Sciatic nerve (tissue), 2 donors: ENCODE data around the gene GRID2. TPM values are rescaled to one million over a fixed set of nuclear protein-coding genes. Genes with fewer than 3 reads are reported as not detected.
"Not testable (repeated sequence)": the region's sequence is repeated elsewhere in the genome, so short reads cannot be mapped to it uniquely, and the experiment has no call there.

Experiments used
- ATAC-seq: fragments of 200-7000 bp; cut with Tn5 transposase; one replicate; pipeline ENCODE4 v1.9.1; 2020; ENCODE audit warnings: mild to moderate bottlenecking, moderate library complexity
- DNase-seq: peaks from one replicate; pipeline ENCODE4 v3.0.0-alpha.2; 2020; ENCODE audit warnings: low spot score
- intact Hi-C: fragments of 100-400 bp; cut with DNase I; formaldehyde crosslinking; loops from one replicate; pipeline ENCODE4 v1.14.2; 2022
- total RNA-seq: library from RNA; stranded (reverse); fragmentation: NEBNext Ultra II Directional; extraction: Animal tissue kit (Norgen Biotek cat#: 25700); gene quantifications from one replicate; pipeline ENCODE4 v1.2.1, GENCODE V29; 2021
- donor health status: DM: no; HTN: no; CAD: no.
- donor health status: DM: no; HTN: no; CAD: no.

The GRID2 gene
- total RNA-seq, 1 donor from 2014 or later, result 1.4 TPM

DNA sequence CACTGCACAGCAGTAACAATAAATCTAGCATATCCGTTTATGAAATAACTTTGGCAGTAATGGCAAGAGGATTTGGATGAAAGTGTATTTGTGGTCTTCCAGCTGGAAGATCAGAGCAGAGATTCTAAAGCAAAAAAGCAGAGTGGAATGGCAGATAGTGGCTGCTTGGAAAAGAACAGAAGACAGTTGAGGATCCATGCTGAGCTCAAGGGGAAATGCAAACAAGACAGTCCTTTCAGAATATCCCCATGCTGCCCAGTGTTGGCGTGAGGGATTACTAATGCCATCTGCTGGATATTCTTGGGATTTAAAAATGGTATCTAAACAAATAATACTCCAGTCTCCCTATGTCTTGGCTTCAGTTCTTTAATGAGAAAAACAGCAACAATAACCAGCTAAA, 895.7 kb downstream of the GRID2 start:
- DNase-seq (no peak), ATAC-seq (peak; percentile 50)
- intact Hi-C loops, result no loop called here

DNA sequence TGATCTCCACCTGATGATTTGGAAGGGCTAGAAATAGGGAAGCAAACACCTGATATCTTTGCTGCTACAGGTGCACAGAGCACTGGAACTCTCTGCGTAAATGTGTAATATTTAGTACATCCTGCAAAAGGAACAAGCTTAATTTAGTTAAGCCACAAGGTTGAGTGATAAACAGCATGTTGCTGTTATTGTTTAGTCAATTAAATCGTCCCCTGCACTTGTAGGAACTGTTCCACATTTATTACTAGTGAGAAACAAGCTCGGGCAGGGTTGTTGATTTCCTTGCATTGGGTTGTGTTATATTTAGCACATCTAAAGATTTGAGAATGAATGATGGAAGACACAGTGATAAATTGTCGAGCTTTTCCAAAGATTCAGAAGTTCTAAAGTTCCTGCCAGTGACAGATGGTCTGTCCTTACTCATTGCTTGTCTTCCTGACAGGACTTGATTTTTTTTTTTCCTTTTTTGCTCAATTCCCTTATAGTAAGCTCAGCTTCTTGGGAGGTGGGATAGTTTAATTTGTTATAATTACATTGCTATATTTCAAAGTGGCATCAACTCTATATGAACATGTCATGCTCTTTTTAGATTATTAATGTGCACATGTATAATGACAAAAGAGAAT, 897.8 kb downstream of the GRID2 start:
- ATAC-seq (no peak), DNase-seq (no peak)
- intact Hi-C loops, result no loop called here

GRCh38 chr4:93203708-93204107, 899.9 kb downstream of the GRID2 start:
- DNase-seq (no peak), ATAC-seq (peak; percentile 50)
- intact Hi-C loops, result no loop called here

DNA sequence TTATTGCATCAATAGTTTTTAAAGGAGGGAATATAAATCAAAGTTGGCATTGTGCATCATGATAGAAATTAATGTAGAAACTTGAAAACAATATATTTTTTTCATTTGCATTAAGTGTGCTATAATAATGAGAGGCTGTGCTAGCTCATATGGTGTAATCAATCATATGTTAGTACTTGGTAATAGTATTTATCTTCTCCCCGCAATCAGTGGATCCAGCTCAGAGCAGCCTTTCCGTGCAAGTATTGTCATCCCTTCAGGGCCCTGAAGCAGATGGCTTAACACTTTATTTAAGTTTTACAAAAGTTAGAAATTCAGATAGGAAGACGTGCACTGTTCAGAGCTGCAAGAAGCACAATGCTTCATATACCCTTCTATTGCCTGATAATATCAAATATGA, 908.5 kb downstream of the GRID2 start:
- intact Hi-C loops, result no loop called here
- no peak for ATAC-seq
- DNase-seq, result no peak

DNA sequence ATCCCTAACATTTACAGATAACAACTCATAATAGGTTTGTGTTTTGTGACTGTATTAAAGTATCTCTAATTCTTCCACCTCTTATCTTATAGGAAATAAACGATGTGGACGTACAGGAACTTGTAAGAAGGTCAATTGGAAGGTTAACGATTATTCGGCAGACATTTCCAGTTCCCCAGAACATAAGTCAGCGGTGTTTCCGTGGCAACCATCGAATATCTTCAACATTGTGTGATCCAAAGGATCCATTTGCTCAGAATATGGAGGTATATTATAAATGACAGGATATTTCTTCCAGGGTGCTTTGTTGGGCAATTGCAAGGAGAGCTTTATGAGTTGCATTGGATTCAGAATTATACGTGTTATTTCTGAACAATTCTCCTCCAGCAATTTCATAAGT, 912.9 kb downstream of the GRID2 start:
- intact Hi-C loops, result no loop called here
- DNase-seq (no peak), ATAC-seq (no peak)

GRCh38 chr4:93217431-93217830, 913.7 kb downstream of the GRID2 start:
- ATAC-seq (no peak), DNase-seq (no peak)
- intact Hi-C loops, result no loop called here

GRCh38 chr4:93221771-93222170, 918.0 kb downstream of the GRID2 start:
- ATAC-seq, result no peak
- intact Hi-C loops, result no loop called here
- no peak for DNase-seq

DNA sequence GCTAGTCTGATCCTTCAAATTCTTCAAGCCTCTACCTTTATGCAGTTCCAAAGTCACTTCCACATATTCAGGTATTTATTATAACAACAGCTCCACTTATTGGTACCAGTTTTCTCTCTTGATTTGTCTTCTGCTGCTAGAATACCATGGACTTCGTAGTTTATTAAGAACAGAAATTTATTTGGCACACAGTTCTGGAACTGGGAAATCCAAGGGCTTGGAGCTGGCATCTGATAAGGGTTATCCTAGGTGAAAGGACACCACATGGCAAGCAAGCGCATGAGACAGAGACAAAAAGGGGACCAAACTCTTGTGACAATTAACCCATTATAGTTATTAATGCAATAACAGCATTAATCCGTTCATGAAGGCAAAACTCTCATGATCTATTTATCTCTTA, 924.3 kb downstream of the GRID2 start:
- no peak for DNase-seq
- ATAC-seq, result no peak
- intact Hi-C loops, result no loop called here

DNA sequence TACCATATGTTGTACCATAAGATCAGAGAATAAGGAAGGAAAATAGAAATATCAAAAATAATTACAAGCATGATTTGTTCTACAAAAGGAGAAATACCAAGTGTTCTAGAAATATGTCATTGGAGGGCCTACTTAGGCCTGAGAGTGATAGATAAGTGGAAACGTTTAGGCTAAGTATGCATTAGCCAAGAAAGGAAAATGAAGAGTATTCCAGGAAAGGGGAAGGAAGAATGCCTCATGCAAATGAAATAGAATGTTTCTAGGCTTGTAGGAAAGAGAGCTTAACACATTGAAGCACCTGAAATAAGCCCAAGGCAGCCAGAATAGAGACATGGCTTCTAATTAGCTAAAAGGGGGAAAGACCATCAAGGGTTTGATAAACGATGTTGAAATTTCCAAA, 929.1 kb downstream of the GRID2 start:
- ATAC-seq, result no peak
- DNase-seq, result no peak
- intact Hi-C loops, result no loop called here

DNA sequence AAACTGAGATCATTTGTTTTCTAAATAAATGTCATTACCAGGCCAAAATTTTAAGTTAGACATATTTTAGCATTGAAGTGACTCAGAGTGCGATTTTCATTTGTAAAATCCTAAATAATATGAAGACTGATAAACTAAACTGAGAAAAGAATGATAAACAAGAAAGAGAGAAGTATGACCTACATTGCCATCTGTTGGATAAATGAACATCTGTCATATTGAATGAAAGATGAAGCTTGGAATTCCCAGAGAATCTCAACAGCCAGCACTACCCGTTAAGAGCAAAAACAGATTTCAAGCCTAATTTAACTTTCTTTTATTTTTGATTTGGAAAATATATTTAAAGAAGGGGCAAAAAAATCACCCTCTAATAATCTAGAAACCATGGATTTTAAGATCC, 933.8 kb downstream of the GRID2 start:
- DNase-seq (no peak), ATAC-seq (no peak)
- intact Hi-C loops, result no loop called here

- intact Hi-C loops, result no loop called here
- DNase-seq (no peak), ATAC-seq (no peak)
These were observed 939.5 kb downstream of the GRID2 start for GRCh38 chr4:93243262-93243661.

DNA sequence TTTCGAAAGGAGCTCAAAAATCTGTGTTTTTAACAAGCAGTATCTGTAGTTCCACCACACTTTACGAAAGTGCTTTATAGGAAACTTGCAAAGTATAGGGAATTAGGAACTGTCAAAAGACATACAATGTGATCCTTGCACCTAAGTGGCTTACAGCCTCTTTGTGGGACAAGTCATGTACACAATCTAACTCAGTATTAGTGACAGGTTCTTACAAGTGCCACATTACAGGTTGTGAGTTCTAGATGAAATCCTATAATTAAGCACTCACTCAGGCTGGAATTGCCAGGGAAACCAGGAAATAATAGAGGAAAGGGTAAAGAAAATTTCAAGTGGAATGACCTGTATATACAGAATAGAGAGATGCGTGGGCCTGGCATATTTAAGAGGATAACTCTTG, 957.4 kb downstream of the GRID2 start:
- no peak for ATAC-seq
- DNase-seq, result no peak
- intact Hi-C loops, result no loop called here

DNA sequence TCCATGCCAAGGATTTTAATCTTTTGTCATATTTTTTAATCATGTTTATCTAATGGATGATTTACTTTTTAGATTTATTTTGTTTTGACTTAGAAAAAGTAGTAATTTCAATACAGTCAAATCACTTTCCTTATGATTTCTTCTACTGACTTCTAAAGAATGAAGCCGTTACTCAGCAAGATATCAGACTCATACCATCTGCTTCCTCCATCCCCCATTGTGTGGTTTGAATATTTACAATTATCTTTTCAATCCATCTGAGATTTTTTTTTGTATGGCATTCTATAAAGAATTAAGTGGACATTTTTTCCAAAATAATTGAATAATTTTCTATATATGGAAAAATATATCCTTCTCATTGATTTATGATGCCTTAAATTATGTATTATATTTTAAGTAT, 959.4 kb downstream of the GRID2 start:
- ATAC-seq (no peak), DNase-seq (no peak)
- intact Hi-C loops, result no loop called here

- ATAC-seq (peak; percentile 10), DNase-seq (no peak)
- intact Hi-C loops, result no loop called here
These were observed 964.0 kb downstream of the GRID2 start for GRCh38 chr4:93267747-93268146.

DNA sequence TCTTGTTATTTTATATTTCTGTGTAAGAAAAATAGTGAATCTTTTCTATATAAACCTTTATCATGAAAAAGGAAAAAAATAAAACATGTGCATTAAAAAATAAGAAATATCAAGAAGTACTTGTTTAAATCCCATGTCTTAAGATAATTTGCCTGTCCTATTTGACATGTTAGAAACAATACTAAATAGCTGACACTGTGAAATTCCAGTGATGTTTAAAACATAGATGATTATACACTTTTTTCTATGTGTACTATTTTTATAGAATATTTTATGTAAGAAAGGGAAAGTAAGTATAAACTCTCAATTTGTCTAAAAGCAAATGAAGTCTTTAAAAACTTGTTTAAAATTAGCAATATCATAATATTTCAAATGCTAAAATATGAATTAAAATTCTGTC, 981.6 kb downstream of the GRID2 start:
- intact Hi-C loops, result no loop called here
- DNase-seq (no peak), ATAC-seq (no peak)

DNA sequence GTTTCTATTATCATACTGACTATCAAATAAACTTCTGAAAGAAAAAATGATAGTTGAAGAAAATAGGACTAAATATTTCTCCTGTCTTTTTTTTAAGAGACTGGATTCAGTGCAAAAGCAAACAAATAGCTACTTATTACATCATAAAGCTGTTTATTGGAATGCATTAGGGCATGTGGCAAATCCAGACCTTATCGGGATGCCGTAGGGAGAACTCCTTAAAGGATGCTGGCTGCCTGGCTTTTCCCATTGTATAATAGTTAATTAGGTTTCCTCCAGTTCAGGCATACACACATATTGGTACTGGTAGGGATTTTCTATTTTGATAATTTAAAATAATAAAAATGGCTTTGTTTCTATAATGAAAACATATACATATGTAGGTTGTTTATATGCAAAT, 985.5 kb downstream of the GRID2 start:
- ATAC-seq, result no peak
- intact Hi-C loops, result no loop called here
- DNase-seq, result no peak

GRCh38 chr4:93289831-93290230, 986.1 kb downstream of the GRID2 start:
- intact Hi-C loops, result no loop called here
- DNase-seq (no peak), ATAC-seq (no peak)

DNA sequence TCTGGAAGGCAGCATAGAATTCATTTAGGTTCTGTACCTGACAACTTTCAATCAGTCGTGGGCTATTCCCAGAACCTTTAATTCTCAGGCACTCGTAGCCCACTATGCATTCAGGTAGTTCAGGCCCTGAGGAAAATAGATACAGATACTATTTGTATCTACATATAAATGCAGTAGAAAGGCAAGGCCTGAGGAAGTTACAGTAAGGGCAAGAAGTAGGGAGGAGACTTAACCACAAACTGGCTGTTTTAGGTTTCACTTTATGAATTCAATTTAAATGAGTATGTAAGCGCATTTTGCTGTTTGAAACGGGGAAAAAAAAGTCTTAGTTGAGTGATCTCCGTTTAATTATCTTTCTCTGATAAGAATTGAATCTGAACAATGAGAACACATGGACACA, 995.4 kb downstream of the GRID2 start:
- intact Hi-C loops, result no loop called here
- DNase-seq, result no peak

GRCh38 chr4:93300780-93301555, 997.2 kb downstream of the GRID2 start:
- ATAC-seq, DNase-seq, intact Hi-C loops: not testable (repeated sequence)

More for the DNA sequence above, 995.4 kb downstream of the GRID2 start:
- ATAC-seq, result no peak

DNA sequence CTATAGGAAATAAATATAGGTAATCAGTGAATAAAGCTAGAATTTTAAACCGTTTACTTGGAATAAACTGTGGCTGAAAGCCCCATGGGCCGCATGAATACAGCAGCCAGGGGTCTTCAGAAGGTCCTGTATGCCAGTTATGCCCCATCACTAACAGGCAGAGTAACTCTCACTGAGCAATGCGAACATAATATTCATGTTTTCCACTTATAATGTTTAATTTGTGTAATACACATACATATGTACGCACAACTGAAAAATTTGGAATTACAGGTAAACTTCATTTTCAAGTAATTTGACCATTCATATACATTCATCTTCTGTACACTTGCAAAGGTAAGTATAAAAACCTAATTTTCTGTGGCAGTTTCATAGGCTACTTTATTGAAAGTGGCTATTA, 998.5 kb downstream of the GRID2 start:
- intact Hi-C loops, result no loop called here
- no peak for DNase-seq

DNA sequence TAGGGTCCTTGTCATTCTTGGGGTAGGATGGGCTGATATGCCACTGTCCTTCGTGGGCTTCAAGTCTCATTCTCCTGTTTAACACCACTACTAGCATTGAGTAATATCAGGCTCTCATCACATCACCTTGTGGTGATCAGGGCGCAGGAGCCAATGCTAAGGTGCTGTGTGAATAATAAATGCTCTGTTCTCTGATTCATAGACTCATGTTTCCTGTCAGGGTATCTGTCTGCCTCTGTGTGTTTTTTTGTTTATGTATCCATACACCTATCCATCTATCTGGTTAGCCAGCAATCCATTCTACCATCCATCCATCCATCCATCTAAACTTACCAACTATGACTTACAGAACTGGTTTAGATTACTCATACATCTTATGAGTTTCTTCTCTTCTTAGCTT, 999.7 kb downstream of the GRID2 start:
- DNase-seq (no peak), ATAC-seq (no peak)
- intact Hi-C loops, result no loop called here

More for the DNA sequence above, 998.5 kb downstream of the GRID2 start:
- no peak for ATAC-seq
